NOMO-1 treated with DMSO at 0.1 percent for 48 hours (cell line): ENCODE data around the gene HEYL.

ENCODE experiments used
- DNase-seq: peaks from one replicate; lab custom pipeline; 2025; ENCODE audit not compliant: unreplicated experiment; lab: John Stamatoyannopoulos, UW

The HEYL gene

DNA sequence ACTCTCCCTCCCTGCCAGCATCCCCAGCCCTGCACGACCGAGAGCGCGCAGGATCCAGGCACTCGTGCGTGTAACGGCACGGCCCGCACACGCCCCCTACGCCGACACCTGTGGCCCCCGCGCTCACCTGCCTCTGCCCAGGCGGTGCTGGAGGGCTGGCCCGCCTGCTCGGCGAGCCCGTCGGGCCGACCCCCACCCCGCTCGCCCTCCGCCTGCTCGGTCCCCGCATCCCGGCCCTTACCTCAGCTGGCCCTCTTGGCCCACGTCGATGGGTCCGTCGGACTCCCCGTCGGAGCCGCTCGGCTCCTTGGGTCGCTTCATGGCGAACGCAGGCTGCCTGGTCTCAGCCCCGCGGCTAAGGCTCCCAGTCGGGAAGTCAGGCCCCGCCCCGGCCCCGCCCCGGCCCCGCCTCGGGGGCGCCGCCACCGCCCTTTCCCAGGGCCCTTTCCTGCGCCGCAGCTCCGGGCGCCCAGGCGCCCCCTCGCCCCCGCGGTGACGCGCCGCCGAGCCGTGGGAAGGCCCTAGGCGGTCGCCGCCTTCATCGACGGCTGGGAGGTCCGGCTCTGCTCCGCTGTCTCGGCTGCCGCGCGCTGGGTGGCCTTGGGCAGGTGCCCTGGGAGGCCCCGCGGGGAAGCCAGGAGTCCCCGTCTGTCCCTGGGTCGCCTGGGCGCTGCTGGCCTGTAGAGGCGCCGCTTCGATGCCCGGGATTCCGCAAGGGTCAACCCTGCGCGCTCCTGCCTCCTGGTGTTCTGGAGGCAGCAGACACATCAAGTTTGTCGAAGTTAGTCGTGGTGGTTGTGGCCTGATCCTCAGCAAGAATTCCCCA lies at the start of gene HEYL:
Gene HEYL (minus strand): TSS at position 339 of the 826 bp plus-strand sequence. CDS start 18 bp downstream, at position 321.
- peak; percentile 80 for DNase-seq

DNA sequence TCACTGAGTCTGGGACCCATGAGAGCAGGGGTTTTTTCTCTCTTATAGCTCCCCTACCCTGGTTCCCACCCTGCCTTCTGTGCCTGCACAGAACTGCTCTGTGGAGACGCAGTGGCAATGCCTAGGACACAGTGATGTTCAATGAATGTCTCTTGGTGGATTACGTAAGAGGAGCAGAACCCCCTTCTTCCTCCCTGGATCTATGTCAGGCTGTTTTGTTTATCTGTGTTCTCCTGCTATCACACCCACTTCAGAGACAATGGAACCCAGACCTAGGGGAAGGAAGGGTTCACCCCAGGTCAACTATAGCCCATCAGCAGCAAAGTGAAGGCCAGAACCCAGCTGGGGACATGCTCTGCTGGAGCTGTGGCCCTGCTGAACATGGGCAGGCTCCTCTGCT lies 49.8 kb upstream of the HEYL start:
- DNase-seq: no peak

GRCh38 chr1:39688706-39689105 lies 49.3 kb upstream of the HEYL start:
- no peak for DNase-seq

GRCh38 chr1:39687243-39687642 lies 47.8 kb upstream of the HEYL start:
- DNase-seq: no peak

GRCh38 chr1:39685071-39685470 lies 45.6 kb upstream of the HEYL start:
- no peak for DNase-seq

DNA sequence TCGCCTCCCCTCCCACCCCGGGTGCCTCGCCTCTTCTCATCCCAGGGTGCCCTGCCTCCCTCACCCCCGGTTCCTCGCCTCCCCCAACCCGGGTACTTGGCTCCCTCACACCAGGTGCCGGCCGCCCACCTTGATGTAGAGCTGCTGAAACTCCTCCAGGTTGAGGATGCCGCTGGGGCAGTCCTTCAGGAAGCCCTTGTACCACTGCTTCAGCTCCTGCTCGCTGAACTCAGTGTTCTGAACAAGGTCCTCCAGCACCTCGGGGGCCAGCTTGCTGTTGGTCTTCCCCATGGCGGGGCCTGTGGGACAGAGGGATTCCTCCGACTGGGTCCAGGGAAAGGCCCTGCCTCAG lies 44.8 kb upstream of the HEYL start:
- DNase-seq: no peak

DNA sequence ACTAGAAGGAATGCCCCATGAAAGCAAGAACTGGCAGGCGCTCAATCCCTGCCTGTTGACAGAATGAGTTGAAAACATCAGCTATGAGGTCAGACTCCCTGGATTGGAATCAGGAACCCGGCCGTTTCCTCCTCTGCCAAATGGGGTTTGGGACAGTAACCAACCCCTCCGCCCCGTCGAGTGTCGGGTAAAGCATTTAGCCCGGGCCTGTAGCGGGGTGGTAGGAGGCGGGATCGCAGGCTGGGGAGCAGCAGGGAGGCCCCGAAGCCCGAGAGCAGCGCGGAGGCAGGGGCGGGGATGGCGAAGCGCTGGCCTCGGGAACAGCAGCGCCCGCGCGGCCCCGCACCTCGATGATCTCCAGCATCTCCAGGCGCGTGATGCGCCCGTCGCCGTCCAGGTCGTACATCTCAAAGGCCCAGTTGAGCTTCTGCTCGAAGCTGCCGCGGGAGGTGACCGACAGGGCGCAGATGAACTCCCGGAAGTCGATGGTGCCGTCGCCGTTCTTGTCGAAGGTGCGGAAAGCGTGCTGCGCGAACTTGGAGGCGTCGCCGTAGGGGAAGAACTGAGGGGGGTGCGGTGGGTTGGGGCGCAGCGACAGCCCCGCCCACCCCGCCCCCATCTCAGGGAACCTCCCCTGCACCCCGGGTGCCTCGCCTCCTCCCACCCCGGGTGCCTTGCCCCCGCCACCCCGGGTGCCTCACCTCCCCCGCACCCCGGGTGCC lies 44.3 kb upstream of the HEYL start:
- no peak for DNase-seq

DNA sequence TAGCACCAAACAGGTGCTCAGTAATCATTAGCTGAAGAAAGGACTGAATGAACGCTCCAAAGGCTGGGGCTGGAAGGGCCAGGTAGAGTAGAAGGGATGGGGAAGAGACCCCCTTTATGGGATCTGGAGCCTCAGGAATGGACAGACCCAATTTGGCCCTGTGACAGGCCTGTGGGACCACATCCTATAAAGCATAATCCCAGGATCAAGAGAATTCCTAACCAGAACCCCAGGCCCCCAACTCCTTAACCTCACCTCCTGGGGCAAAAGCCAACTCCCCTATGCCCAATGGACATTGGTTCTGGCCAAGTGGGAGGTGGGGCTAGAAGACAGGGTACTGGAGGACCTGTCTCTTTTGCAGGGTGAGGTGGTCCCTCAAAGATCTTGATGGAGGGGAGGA lies 42.6 kb upstream of the HEYL start:
- no peak for DNase-seq

- DNase-seq: no peak
These were observed 41.9 kb upstream of the HEYL start for GRCh38 chr1:39681294-39681693.

- no peak for DNase-seq
These were observed 41.3 kb upstream of the HEYL start for GRCh38 chr1:39680751-39681150.

DNA sequence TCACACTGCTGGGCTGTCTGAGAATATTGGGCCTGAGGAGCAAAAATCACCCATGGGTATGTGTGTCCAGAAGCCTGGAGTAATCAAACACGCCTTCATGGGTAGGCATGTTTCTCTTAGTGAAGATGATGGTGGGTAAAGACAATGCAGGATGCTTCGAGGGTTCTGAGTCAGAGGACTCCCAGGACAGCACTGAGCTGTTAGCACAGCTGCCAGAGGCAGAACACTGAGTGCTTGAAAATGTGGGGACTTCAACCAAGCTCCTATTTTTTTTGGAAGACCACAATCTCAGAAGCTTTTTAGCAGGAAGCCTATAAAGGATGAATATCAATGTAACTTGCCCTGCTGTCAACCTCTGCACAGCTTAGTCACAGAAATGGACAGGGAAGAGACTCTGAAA lies 40.4 kb upstream of the HEYL start:
- DNase-seq: no peak

DNA sequence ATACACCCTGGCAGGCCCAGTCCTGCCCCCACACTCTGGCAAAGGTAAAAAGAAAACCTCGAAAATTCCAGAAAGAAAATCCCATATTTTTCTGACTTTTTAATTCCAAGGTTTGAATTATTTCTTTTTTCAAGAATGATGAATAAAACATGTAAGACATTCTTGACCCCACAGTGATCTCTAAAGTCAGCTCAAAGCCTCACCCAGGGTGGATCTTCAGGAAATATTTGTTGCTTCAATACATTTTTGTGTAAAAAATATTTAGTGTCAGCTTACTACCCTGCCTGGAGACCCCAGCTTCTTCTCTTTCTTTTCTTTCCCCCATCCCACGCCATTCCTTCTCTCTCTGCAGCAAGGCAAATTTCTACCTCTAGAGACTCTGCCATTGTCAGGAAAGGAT lies 39.4 kb upstream of the HEYL start:
- no peak for DNase-seq

GRCh38 chr1:39677645-39678044 lies 38.2 kb upstream of the HEYL start:
- no peak for DNase-seq

- no peak for DNase-seq
These were observed 37.6 kb upstream of the HEYL start for GRCh38 chr1:39676948-39677548.

- DNase-seq: no peak
These were observed 35.8 kb upstream of the HEYL start for GRCh38 chr1:39675220-39675619.

DNA sequence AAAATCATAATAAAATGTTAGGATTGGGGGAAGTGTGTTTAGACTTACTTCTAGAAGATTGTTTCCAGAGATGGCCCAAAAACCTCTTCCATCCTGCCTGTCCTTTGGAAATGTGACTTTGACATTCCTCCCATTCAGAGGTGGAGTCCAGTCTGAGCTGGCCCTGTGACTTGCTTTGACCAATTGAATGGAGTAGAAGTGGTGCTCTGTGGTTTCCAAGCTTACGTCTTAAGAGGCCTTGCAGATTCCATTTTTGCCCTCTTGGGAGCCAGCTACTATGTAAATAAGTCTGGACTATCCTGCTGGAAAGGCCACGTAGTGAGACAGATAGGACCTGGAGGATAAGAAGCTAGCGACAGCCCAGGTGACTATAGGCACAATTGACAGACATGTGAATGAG lies 33.8 kb upstream of the HEYL start:
- no peak for DNase-seq

DNA sequence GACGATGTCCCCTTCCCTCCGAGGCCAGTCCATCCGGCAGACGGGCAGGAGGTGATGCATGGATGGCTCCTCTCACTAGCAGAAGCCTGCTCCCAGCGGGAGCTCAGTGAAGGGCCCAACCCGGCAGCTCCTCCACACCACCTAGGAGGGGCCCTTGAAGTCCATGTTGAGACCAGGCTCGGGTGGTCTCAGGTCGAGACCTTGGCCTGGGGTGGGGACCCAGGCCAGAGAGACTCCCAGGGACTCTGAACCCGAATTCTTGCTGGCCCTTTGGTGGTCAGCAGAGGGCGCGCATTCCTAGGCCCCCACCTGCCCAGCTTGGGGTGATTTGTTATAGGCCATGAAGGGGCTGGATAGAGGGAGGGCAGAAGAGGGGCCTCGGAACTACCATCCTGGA lies 33.1 kb upstream of the HEYL start:
- DNase-seq: no peak

- no peak for DNase-seq
These were observed 32.5 kb upstream of the HEYL start, which contains the start of gene NT5C1A for GRCh38 chr1:39671793-39672550. NT5C1A (minus strand) TSS chr1:39672107; CDS start chr1:39672038, 69 bp downstream.

DNA sequence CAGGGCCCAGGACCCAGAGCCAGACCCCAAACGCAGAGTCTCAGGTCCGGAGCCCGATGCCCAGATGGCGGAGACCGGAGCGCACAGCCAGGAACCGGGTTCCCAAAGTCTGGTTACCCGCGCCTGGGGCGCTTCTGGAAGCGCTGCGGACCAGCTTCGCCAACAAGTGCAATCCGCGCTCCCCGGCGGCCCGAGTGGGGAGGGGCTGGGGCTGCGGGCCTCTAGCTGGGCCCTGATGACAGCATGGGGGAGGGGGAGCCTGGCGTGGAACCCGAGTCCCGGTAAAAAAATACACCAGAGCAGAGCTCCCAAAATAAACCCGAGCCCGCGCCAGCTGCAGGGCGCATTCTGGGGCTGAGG lies 32.0 kb upstream of the HEYL start:
- DNase-seq: no peak

GRCh38 chr1:39670689-39671088 lies 31.2 kb upstream of the HEYL start:
- DNase-seq: no peak

DNA sequence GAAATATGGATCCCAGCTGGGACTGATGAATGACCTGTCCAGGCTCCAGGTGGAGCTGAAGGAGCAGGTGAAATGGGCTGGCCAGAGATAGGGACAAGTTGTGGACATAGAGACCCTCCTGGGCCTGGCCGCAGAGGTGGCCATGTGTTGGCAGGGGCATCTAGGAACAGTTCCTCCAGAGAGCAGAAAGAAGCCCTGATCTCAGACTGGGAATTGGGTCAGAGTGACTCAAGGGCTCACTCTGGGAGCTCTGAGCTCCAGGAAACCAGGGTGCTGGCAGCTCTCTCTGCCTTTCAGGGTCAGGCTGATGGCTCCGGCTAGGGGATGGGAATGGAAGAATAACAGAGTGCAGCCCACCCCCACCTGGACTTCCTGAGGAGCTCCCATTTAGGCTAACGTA lies 29.5 kb upstream of the HEYL start:
- DNase-seq: no peak
